ENCODE results near the gene CELA2A. TPM values are rescaled to one million over a fixed set of nuclear protein-coding genes. Genes with fewer than 3 reads are reported as not detected.
A peak's percentile ranks its signal among the peaks of the same experiment; 100 is the strongest.
"Not testable (repeated sequence)": the region's sequence is repeated elsewhere in the genome, so short reads cannot be mapped to it uniquely, and the experiment has no call there.

The CELA2A gene
- total RNA-seq, 1 donor from 2014 or later: not detected

GRCh38 chr1:15454256-15454655 lies 2.3 kb upstream of the CELA2A start:
- no peak for TF ChIP-seq CTCF (IDR thresholded peaks at IDR 0.05; ENCODE audit: unreplicated experiment)
- no peaks in the 10 kb centered on the region for H3K27me3 Mint-ChIP-seq (ENCODE audit: low read depth)
- H3K4me1 Mint-ChIP-seq: peaks cover 13% of the 10 kb centered on the region
- no peak overlapping the region for H3K27ac Mint-ChIP-seq
- no peak for DNase-seq (ENCODE audit: low spot score in 2 of 2, unreplicated experiment in 2 of 2)
- H3K36me3 Mint-ChIP-seq: no peaks in the 10 kb centered on the region
- peaks cover 6% of the 10 kb centered on the region for H3K9me3 Mint-ChIP-seq
- no peak overlapping the region for H3K4me3 Mint-ChIP-seq

GRCh38 chr1:15455522-15455921 lies 1.0 kb upstream of the CELA2A start:
- H3K9me3 Mint-ChIP-seq: peaks cover 6% of the 10 kb centered on the region
- H3K27me3 Mint-ChIP-seq (ENCODE audit: low read depth): peaks cover 2% of the 10 kb centered on the region
- peaks cover 22% of the 10 kb centered on the region for H3K4me1 Mint-ChIP-seq
- no peak overlapping the region for H3K27ac Mint-ChIP-seq
- TF ChIP-seq CTCF (IDR thresholded peaks at IDR 0.05; ENCODE audit: unreplicated experiment): no peak
- H3K4me3 Mint-ChIP-seq: no peak overlapping the region
- DNase-seq (ENCODE audit: low spot score in 2 of 2, unreplicated experiment in 2 of 2): no peak
- no peaks in the 10 kb centered on the region for H3K36me3 Mint-ChIP-seq

- Mint-ChIP-seq H3K4me3 (no peak overlapping the region), H3K27me3 (ENCODE audit: low read depth) (peaks cover 2% of the 10 kb centered on the region), H3K36me3 (no peaks in the 10 kb centered on the region), H3K27ac (no peak overlapping the region), H3K9me3 (no peaks in the 10 kb centered on the region), H3K4me1 (peaks cover 22% of the 10 kb centered on the region)
- no peak for TF ChIP-seq CTCF (IDR thresholded peaks at IDR 0.05; ENCODE audit: unreplicated experiment)
- no peak for DNase-seq (ENCODE audit: low spot score in 2 of 2, unreplicated experiment in 2 of 2)
Measured at GRCh38 chr1:15457585-15457984, 1.1 kb downstream of the CELA2A start.

GRCh38 chr1:15458388-15458787 lies 1.9 kb downstream of the CELA2A start:
- not testable (repeated sequence) for H3K4me3 Mint-ChIP-seq; DNase-seq (ENCODE audit: low spot score in 2 of 2, unreplicated experiment in 2 of 2); H3K27me3 Mint-ChIP-seq (ENCODE audit: low read depth); H3K36me3 Mint-ChIP-seq; H3K9me3 Mint-ChIP-seq
- H3K4me1 Mint-ChIP-seq: peaks cover 25% of the 10 kb centered on the region
- peak overlapping the region; percentile 24 for H3K27ac Mint-ChIP-seq

GRCh38 chr1:15459771-15460707 lies 3.5 kb downstream of the CELA2A start:
- Mint-ChIP-seq H3K4me3 (no peak overlapping the region), H3K36me3 (no peaks in the 10 kb centered on the region), H3K27ac (no peak overlapping the region), H3K4me1 (peaks cover 25% of the 10 kb centered on the region), H3K9me3 (no peaks in the 10 kb centered on the region), H3K27me3 (ENCODE audit: low read depth) (peaks cover 5% of the 10 kb centered on the region)
- no peak for TF ChIP-seq CTCF (IDR thresholded peaks at IDR 0.05; ENCODE audit: unreplicated experiment)
- DNase-seq (ENCODE audit: low spot score in 2 of 2, unreplicated experiment in 2 of 2): no peak

GRCh38 chr1:15460708-15461095 lies 4.2 kb downstream of the CELA2A start:
- no peaks in the 10 kb centered on the region for H3K36me3 Mint-ChIP-seq
- DNase-seq (ENCODE audit: low spot score in 2 of 2, unreplicated experiment in 2 of 2): no peak
- H3K27me3 Mint-ChIP-seq (ENCODE audit: low read depth): peaks cover 5% of the 10 kb centered on the region
- TF ChIP-seq CTCF (IDR thresholded peaks at IDR 0.05; ENCODE audit: unreplicated experiment): no peak
- peaks cover 25% of the 10 kb centered on the region for H3K4me1 Mint-ChIP-seq
- no peak overlapping the region for H3K27ac Mint-ChIP-seq
- H3K9me3 Mint-ChIP-seq: no peaks in the 10 kb centered on the region
- no peak overlapping the region for H3K4me3 Mint-ChIP-seq

GRCh38 chr1:15463064-15463800 lies 6.7 kb downstream of the CELA2A start:
- not testable (repeated sequence) for H3K27me3 Mint-ChIP-seq (ENCODE audit: low read depth); H3K27ac Mint-ChIP-seq; DNase-seq (ENCODE audit: low spot score in 2 of 2, unreplicated experiment in 2 of 2)

GRCh38 chr1:15463926-15464322 lies 7.4 kb downstream of the CELA2A start:
- not testable (repeated sequence) for DNase-seq (ENCODE audit: low spot score in 2 of 2, unreplicated experiment in 2 of 2); H3K36me3 Mint-ChIP-seq; H3K27ac Mint-ChIP-seq; H3K4me3 Mint-ChIP-seq; H3K9me3 Mint-ChIP-seq
- H3K27me3 Mint-ChIP-seq (ENCODE audit: low read depth): peaks cover 11% of the 10 kb centered on the region
- H3K4me1 Mint-ChIP-seq: peaks cover 12% of the 10 kb centered on the region

More at GRCh38 chr1:15463064-15463800, 6.7 kb downstream of the CELA2A start:
- H3K9me3 Mint-ChIP-seq, H3K36me3 Mint-ChIP-seq, H3K4me3 Mint-ChIP-seq: not testable (repeated sequence)
- peaks cover 14% of the 10 kb centered on the region for H3K4me1 Mint-ChIP-seq

Data from mesothelial cell of epicardium (in vitro differentiated cells).